Stomach smooth muscle (tissue), 2 donors: ENCODE measurements around the gene TMEM14A.

Source experiments
- H3K27ac ChIP-seq: one replicate; pipeline ENCODE4 v1.7.0; 2013; ENCODE audit warnings: mild to moderate bottlenecking, low read length, inconsistent platforms
- H3K27me3 ChIP-seq, 2 donors: one replicate each; pipeline ENCODE4 v1.7.0; 2013; ENCODE audit warnings: low read length in 2 of 2; ENCODE audit not compliant: insufficient read depth in 2 of 2, control insufficient read depth in 1 of 2
- H3K36me3 ChIP-seq, 2 donors: one replicate each; pipeline ENCODE4 v1.7.0; 2013; ENCODE audit warnings: low read length in 2 of 2; ENCODE audit not compliant: control insufficient read depth in 2 of 2, insufficient read depth in 2 of 2
- H3K4me1 ChIP-seq: one replicate; pipeline ENCODE4 v1.7.0; 2013; ENCODE audit warnings: low read length; ENCODE audit not compliant: control insufficient read depth, insufficient read depth
- H3K4me3 ChIP-seq, 2 donors: one replicate each; pipeline ENCODE4 v1.7.0; 2013; ENCODE audit warnings: low read length in 2 of 2
- H3K9ac ChIP-seq, 2 donors: one replicate each; pipeline ENCODE4 v1.7.0; 2013; ENCODE audit warnings: low read length in 2 of 2, mild to moderate bottlenecking in 1 of 2
- H3K9me3 ChIP-seq, 2 donors: one replicate each; pipeline ENCODE4 v1.7.0; 2013; ENCODE audit warnings: low read length in 2 of 2; ENCODE audit not compliant: control insufficient read depth in 2 of 2
- donor health status: healthy.
- donor health status: Pancreatic carcinoma.

Gene TMEM14A

DNA sequence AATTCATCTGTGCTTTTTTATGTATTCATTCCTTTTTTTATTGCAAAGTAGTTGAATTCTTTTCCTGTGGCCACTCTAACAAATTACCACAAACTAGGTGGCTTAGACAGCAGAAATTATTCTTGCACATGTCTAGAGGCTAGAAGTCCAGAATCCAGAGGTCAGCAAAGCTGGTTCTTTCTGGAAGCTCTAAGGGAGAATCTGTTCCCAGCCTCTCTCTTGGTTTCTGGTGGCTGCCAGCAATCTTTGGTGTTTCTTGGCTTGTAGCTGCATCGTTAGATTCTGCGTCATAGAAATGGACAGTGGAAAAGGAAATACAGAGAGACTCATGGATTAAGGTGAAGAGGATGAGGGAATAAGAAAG, 53.1 kb downstream of the TMEM14A start:
- H3K9ac ChIP-seq, result no peak overlapping the region
- no peaks in the 10 kb centered on the region for H3K9me3 ChIP-seq
- H3K27ac ChIP-seq, result no peak overlapping the region
- H3K36me3 ChIP-seq, result no peaks in the 10 kb centered on the region
- no peak overlapping the region for H3K4me3 ChIP-seq
- no peaks in the 10 kb centered on the region for H3K4me1 ChIP-seq
- H3K27me3 ChIP-seq, result no peaks in the 10 kb centered on the region

DNA sequence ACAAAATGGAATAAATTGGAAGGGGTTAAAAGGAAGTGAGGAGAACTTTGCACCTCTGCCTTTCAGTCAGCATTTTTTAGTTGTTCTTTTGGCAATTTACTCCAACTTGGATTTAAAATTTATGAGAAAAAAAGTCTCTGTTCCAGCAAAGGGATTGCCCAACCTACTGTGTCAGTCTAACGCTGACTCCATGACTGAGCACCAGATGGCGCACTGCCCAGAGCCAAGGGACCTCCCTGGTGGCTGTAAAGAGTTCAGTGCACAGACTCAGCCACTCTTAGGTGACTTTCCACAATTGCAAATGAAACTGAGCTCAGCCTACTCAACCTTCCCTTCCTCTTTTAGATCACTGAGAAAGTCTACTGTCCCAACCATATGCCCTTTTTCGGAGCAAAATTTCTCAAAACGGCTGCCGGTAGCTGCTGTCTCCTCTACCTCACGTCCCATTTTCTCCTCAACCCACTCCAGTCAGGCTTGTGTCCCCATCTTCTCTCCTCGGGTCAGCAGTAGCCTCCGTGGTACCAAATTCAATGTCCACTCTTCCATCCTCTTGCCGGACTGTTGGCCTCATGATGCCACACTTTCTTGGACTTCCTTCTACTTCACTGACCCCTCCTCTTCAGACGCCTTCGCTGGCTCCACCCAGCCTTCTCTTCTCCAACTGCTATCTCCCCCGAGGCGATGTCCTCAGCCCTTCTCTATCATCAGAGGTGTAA, 53.7 kb downstream of the TMEM14A start:
- no peaks in the 10 kb centered on the region for H3K9me3 ChIP-seq
- H3K4me3 ChIP-seq, result no peak overlapping the region
- H3K9ac ChIP-seq, result no peak overlapping the region
- no peaks in the 10 kb centered on the region for H3K36me3 ChIP-seq
- H3K27me3 ChIP-seq, result no peaks in the 10 kb centered on the region
- H3K4me1 ChIP-seq, result no peaks in the 10 kb centered on the region
- no peak overlapping the region for H3K27ac ChIP-seq

DNA sequence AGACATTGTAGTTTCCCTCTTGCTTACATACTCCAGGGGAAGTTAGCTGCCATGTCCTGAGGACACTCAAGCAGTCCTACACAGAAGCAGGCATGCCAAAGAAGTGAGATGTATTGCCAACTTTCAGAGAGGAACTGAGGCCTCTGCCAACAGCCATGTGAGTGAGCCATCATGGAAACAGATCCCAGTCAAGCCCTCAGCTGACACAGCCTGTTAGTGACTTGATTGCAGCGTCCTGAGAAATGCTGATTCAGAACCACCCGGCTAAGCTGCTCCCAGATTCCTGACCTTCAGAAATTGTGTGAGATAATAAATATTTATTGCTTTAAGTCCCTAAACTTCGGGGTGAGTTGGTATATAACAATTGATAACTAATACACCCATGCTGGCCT, 54.2 kb downstream of the TMEM14A start:
- H3K27ac ChIP-seq, result no peak overlapping the region

DNA sequence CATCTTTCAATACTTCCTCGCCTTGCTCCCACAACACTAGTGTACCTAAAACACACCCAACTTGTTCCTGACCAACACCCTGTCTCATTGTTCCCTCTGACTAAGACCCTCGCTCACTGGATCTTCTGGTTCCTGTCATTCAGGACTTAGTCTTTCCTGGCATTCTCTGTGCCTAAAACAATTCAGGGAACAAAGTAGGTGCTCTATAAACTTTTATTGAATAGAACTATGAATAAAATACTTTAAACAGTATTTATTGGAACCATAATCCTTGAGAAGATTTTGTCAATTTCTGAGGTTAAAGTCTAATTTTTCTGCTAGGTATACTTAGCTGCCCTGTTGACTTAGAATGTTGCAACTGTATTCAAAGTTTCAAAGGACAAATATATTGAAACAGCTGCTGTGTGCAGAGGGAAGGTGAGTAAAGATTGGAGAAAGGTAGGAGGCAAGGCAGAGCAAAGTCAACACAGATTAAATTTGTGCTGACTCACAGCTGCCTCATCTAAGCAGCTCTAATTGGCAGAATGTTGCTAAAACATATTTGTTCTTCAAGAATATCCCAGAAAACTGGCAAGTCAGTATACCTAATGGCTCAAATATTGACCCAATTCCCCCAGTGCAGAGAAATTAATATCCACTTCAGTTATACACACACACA, 54.8 kb downstream of the TMEM14A start:
- no peaks in the 10 kb centered on the region for H3K36me3 ChIP-seq
- H3K27ac ChIP-seq, result no peak overlapping the region
- no peaks in the 10 kb centered on the region for H3K9me3 ChIP-seq
- H3K27me3 ChIP-seq, result no peaks in the 10 kb centered on the region
- H3K9ac ChIP-seq, result no peak overlapping the region
- no peaks in the 10 kb centered on the region for H3K4me1 ChIP-seq
- no peak overlapping the region for H3K4me3 ChIP-seq

More for the DNA sequence above, 54.2 kb downstream of the TMEM14A start:
- no peak overlapping the region for H3K4me3 ChIP-seq
- H3K27me3 ChIP-seq, result no peaks in the 10 kb centered on the region
- H3K4me1 ChIP-seq, result no peaks in the 10 kb centered on the region
- no peaks in the 10 kb centered on the region for H3K9me3 ChIP-seq
- no peak overlapping the region for H3K9ac ChIP-seq
- H3K36me3 ChIP-seq, result no peaks in the 10 kb centered on the region

DNA sequence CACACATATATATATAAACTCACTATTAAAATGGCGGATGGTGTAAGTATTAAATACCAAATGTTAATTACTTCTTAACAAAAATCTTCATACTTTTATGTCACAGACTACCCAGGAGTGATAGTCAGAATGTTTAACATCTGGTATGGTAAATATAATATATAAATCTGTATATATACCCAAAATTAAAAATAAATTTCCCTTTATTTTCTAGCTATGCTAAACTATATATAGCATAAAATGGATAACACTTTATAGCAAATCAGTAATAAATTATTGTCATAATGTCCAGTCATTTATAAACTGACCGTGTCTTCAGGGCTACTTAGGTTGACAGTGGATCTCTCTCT, 55.3 kb downstream of the TMEM14A start:
- Histone ChIP-seq H3K9me3 (no peaks in the 10 kb centered on the region), H3K36me3 (no peaks in the 10 kb centered on the region), H3K4me3 (no peak overlapping the region), H3K9ac (no peak overlapping the region), H3K27ac (no peak overlapping the region), H3K4me1 (no peaks in the 10 kb centered on the region), H3K27me3 (no peaks in the 10 kb centered on the region)

DNA sequence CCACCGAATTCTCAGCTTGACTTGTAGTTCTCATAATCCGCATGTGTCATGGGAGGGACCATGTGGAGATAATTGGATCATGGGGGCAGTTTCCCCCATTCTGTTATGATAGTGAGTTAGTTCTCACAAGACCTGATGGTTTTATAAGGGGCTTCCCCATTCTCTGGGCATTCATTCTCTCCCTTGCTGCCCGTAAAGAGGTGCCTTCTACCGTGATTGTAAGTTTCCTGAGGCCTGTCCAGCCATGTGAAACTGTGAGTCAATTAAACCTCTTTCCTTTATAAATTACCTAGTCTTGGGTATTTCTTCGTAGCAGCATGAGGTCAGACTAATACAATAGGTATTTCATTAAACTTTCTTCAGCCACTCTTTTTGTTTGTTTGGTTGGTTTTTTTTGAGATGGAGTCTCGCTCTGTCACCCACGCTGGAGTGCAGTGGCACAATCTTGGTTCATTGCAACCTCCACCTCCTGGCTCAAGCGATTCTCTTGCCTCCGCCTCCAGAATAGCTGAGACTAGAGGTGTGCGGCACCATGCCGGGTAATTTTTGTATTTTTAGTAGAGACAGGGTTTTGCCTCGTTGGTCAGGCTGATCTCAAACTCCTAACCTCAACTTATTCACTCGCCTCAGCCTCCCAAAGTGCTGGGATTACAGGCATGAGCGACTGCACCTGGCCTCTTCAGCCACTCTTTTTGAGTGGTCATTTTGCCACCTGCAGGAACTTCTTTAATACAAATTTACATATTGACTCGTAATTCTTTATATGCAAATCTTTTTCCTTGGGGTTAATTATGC, 56.0 kb downstream of the TMEM14A start:
- Histone ChIP-seq H3K27me3 (no peaks in the 10 kb centered on the region), H3K9me3 (no peaks in the 10 kb centered on the region), H3K4me3 (no peak overlapping the region), H3K36me3 (no peaks in the 10 kb centered on the region), H3K27ac (no peak overlapping the region), H3K9ac (no peak overlapping the region), H3K4me1 (no peaks in the 10 kb centered on the region)

DNA sequence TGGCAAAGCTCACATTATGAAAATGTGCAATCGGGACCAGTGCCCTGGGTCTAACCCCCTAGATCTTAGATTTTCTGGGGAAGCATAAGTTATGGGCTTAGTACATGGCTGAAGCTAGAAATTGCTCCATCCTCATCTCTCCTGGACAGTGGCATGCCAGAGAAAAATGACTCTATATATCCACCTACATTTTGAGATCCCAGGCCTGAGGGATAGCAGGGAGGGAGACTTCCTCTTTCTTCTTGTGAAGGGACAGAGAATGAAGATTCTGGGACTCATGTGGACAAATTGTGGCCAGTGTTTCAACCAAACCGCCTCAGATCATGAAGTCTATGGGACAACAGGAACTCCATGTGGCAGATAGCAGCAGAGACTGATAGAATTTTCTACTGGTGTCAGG, 57.0 kb downstream of the TMEM14A start:
- H3K4me3 ChIP-seq, result no peak overlapping the region
- H3K9ac ChIP-seq, result no peak overlapping the region
- H3K9me3 ChIP-seq, result no peaks in the 10 kb centered on the region
- no peak overlapping the region for H3K27ac ChIP-seq
- no peaks in the 10 kb centered on the region for H3K36me3 ChIP-seq
- H3K4me1 ChIP-seq, result no peaks in the 10 kb centered on the region
- no peaks in the 10 kb centered on the region for H3K27me3 ChIP-seq

DNA sequence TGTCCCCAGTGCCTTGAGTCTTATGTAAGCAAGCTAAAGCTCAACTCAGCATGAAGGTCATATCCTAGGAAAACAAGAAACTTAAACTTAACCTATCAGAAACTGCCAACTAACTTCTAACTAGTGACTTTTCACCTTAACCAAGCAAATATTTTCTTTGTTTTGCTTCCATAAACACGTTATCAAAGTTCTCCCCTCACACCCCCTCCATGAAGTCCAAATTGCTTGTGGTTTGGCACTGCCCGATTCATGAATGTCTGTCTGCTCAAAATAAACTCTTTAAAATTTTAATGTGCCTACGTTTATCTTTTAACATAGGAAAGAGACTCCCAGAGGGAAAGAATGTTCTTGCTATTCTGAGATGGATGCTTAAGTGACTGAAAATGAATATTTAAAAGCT, 57.5 kb downstream of the TMEM14A start:
- no peaks in the 10 kb centered on the region for H3K27me3 ChIP-seq
- H3K4me3 ChIP-seq, result no peak overlapping the region
- H3K4me1 ChIP-seq, result no peaks in the 10 kb centered on the region
- H3K36me3 ChIP-seq, result no peaks in the 10 kb centered on the region
- H3K9me3 ChIP-seq, result no peaks in the 10 kb centered on the region
- H3K27ac ChIP-seq, result no peak overlapping the region
- H3K9ac ChIP-seq, result no peak overlapping the region

DNA sequence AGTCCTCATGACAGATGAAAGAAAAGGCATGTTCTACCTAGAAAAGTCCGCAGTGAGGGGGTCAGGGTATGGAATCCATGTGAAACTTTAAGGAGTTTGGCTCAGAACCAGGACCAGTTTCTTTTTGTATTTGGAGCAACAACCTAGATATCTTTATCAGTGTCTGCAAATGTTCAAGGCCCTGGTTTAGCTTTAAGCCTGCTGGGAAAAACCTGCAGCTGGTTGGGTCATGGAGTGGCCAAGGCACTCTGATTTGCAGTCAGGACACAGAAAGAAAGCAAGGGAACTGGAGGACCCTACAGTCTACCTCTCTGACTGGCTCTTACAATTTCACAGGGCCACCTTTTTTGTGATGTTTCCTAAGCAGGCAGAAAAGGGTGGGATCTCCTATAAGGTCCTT, 58.7 kb downstream of the TMEM14A start:
- H3K4me1 ChIP-seq, result no peaks in the 10 kb centered on the region

DNA sequence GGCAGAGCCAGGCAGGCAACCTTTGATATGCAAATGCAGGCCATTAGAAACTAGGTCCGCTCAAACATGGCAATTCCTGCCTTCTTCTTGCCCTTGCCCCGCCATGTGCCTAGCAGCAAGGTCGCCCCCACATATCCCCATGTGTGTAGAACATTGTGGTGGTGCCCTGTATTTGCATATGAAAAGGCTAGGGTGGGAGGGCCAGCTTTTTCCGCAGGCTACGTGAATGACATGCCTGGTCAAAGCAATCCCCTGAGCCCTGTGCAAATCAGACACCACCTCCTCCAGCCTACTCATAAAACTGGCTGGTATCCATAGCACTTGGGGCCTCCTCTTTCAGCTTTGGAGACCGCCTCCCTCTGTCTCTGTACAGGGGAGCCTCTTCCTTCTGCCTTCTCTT, 60.8 kb downstream of the TMEM14A start:
- H3K27ac ChIP-seq, result no peak overlapping the region
- no peak overlapping the region for H3K9ac ChIP-seq
- no peaks in the 10 kb centered on the region for H3K4me1 ChIP-seq
- H3K36me3 ChIP-seq, result no peaks in the 10 kb centered on the region
- H3K4me3 ChIP-seq, result no peak overlapping the region
- H3K9me3 ChIP-seq, result no peaks in the 10 kb centered on the region
- no peaks in the 10 kb centered on the region for H3K27me3 ChIP-seq

More for the DNA sequence above, 58.7 kb downstream of the TMEM14A start:
- Histone ChIP-seq H3K36me3 (no peaks in the 10 kb centered on the region), H3K27me3 (no peaks in the 10 kb centered on the region), H3K9ac (no peak overlapping the region), H3K9me3 (no peaks in the 10 kb centered on the region), H3K4me3 (no peak overlapping the region), H3K27ac (no peak overlapping the region)

DNA sequence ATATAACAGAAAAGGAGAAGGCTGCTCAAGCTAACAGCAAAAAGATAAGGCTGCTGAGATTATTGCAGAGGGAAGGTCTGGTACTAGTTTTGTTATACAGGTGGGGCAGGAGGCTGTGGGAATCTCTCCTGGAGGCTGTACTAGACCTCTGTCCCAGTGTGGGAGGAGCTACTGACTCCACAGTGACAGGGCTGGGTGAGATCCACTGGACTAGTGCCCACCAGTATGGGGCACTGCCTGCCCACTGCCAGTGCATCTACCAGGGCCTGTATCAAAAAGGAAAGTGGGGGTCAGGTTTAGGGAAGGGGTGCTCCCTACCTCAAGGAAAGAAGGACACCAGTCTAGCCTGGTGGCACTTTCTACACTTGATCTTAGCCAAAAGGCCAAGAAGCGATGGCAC, 62.3 kb downstream of the TMEM14A start:
- Histone ChIP-seq H3K4me1 (no peaks in the 10 kb centered on the region), H3K27me3 (no peaks in the 10 kb centered on the region), H3K9me3 (no peaks in the 10 kb centered on the region), H3K36me3 (no peaks in the 10 kb centered on the region), H3K9ac (no peak overlapping the region), H3K4me3 (no peak overlapping the region), H3K27ac (no peak overlapping the region)
